K562 (cell line): ENCODE data around the gene LCP2. TPM values are rescaled to one million over a fixed set of nuclear protein-coding genes. Genes with fewer than 3 reads are reported as not detected.
A peak's percentile ranks its signal among the peaks of the same experiment; 100 is the strongest.

Experiments
- ATAC-seq: fragments of 200-7000 bp; cut with Tn5 transposase; 3 replicates; pipeline ENCODE4 v1.9.1; 2020; ENCODE audit warnings: moderate library complexity
- BruUV-seq: library from RNA; stranded (reverse); fragments of 400-500 nt; replicated peaks from 2 replicates; lab custom pipeline; 2021; lab: Mats Ljungman, UMichigan
- CTCF ChIA-PET: fragments of 300-600 bp; formaldehyde crosslinking; extraction: SDS; loops from one replicate; lab custom pipeline; 2021; ENCODE audit warnings: low intra/inter-chr PET ratio; lab: Yijun Ruan, JAX
- POLR2A ChIA-PET: fragments of 300-600, 350-650 bp; sonication (Branson Sonifier 250); formaldehyde crosslinking; extraction: SDS; loops from one replicate; lab custom pipeline; 2021; ENCODE audit warnings: antibody characterized with exemption, inconsistent platforms; lab: Yijun Ruan, JAX
- DNase-seq, 4 experiments: peaks; one replicate each; pipeline versions ENCODE4 v3.0.0 to v3.0.0-alpha.2; 2011 to 2018; ENCODE audit warnings: low spot score in 3 of 4, mixed read lengths in 3 of 4; ENCODE audit errors: extremely low read depth in 1 of 4
- FAIRE-seq: peaks from 2 replicates; lab custom pipeline; 2011; peaks lifted over from hg19 to GRCh38; lab: Jason Lieb, UNC
- H2AFZ ChIP-seq: 2 replicates; pipeline ENCODE4 v1.6.0; 2011; ENCODE audit warnings: low read depth, low read length, control low read depth, inconsistent platforms
- H3K27ac ChIP-seq: fragments of 200-600 bp; 3 replicates; pipeline ENCODE4 v1.8.0; 2011; ENCODE audit warnings: low read depth, mild to moderate bottlenecking, control low read depth, inconsistent platforms, low read length, moderate library complexity, mixed read lengths; ENCODE audit errors: extremely low read depth
- H3K27me3 ChIP-seq, 2 experiments: fragments of 300-600 bp in 1 of 2; 2 replicates in 1 of 2; 3 replicates in 1 of 2; pipeline versions ENCODE4 v1.6.0 to v1.8.0; 2011; ENCODE audit warnings: inconsistent platforms in 2 of 2, low read length in 2 of 2, mild to moderate bottlenecking in 1 of 2, mixed read lengths in 1 of 2, moderate library complexity in 1 of 2; ENCODE audit not compliant: control insufficient read depth in 2 of 2, insufficient read depth in 2 of 2
- H3K36me3 ChIP-seq: fragments of 300-600 bp; 3 replicates; pipeline ENCODE4 v1.8.0; 2011; ENCODE audit warnings: mild to moderate bottlenecking, low read length, inconsistent platforms; ENCODE audit not compliant: control insufficient read depth, insufficient read depth
- H3K4me1 ChIP-seq, 2 experiments: fragments of 200-600 bp in 1 of 2; replicated peaks in 1 of 2; 2 replicates in 1 of 2; 3 replicates in 1 of 2; pipeline versions ENCODE4 v1.5.1 to v1.8.0; 2011; ENCODE audit warnings: inconsistent platforms in 2 of 2, low read length in 2 of 2, mild to moderate bottlenecking in 1 of 2, mixed read lengths in 1 of 2, moderate library complexity in 1 of 2; ENCODE audit not compliant: control insufficient read depth in 2 of 2, insufficient read depth in 2 of 2
- H3K4me2 ChIP-seq: 2 replicates; pipeline ENCODE4 v1.6.1; 2011; ENCODE audit warnings: low read length, control low read depth, inconsistent platforms, mixed read lengths; ENCODE audit not compliant: insufficient read depth
- H3K4me3 ChIP-seq: fragments of 200-600 bp; sonication (generic), shearing (Covaris generic); 2 replicates; pipeline ENCODE4 v1.5.1; 2016; ENCODE audit warnings: control low read depth, inconsistent platforms
- H3K79me2 ChIP-seq: fragments of 200-600 bp; 3 replicates; pipeline ENCODE4 v1.8.0; 2011; ENCODE audit warnings: low read length, inconsistent platforms; ENCODE audit not compliant: control insufficient read depth, insufficient read depth
- H3K9ac ChIP-seq, 2 experiments: 2 replicates each; pipeline versions ENCODE4 v1.6.0 to v1.6.1; 2011; ENCODE audit warnings: low read depth in 2 of 2, low read length in 2 of 2, control low read depth in 1 of 2, inconsistent platforms in 1 of 2, mild to moderate bottlenecking in 1 of 2, mixed read lengths in 1 of 2; ENCODE audit not compliant: insufficient read depth in 1 of 2
- H3K9me1 ChIP-seq: one replicate; pipeline ENCODE4 v1.6.0; 2011; ENCODE audit warnings: inconsistent platforms, mild to moderate bottlenecking, low read length, moderate library complexity; ENCODE audit not compliant: control insufficient read depth, insufficient read depth
- H3K9me3 ChIP-seq: replicated peaks from 2 replicates; pipeline ENCODE4 v1.5.1; 2011; ENCODE audit warnings: low read depth, low read length, inconsistent platforms; ENCODE audit not compliant: control insufficient read depth, insufficient read depth
- H4K20me1 ChIP-seq: replicated peaks from 2 replicates; pipeline ENCODE4 v1.6.1; 2011; ENCODE audit warnings: low read length, inconsistent platforms, mixed read lengths; ENCODE audit not compliant: control insufficient read depth, insufficient read depth
- CHCHD3 ChIP-seq: fragments of 250-450 bp; sonication (Bioruptor Pico); IDR thresholded peaks from 2 replicates; pipeline ENCODE4 v2.1.2; 2022; ENCODE audit warnings: mild to moderate bottlenecking
- MAZ ChIP-seq, 2 experiments: fragments of 450-650 bp in 1 of 2; sonication (generic) in 1 of 2; formaldehyde crosslinking; IDR thresholded peaks in 1 of 2; conservative IDR thresholded peaks in 1 of 2; 2 replicates each; pipeline versions ENCODE4 v1.4.0 to v1.5.0; 2020; ENCODE audit warnings: mild to moderate bottlenecking in 1 of 2, missing genetic modification reagents in 1 of 2
- TOE1 ChIP-seq, 2 experiments: fragments of 450-650 bp in 1 of 2; sonication (generic) in 1 of 2; formaldehyde crosslinking in 1 of 2; IDR thresholded peaks; 2 replicates each; pipeline versions ENCODE4 v1.7.1 to v1.8.0; 2016 to 2022; ENCODE audit warnings: borderline replicate concordance in 2 of 2, mild to moderate bottlenecking in 2 of 2, antibody characterized with exemption in 1 of 2, inconsistent platforms in 1 of 2, low read depth in 1 of 2, missing genetic modification reagents in 1 of 2, moderate library complexity in 1 of 2
- ZKSCAN3 ChIP-seq: fragments of 250-450 bp; sonication (Bioruptor Pico); IDR thresholded peaks from 2 replicates; pipeline ENCODE4 v1.4.0; 2020
- ZNF436 ChIP-seq: fragments of 250-450, 450-650 bp; sonication (Bioruptor Pico); formaldehyde crosslinking; IDR thresholded peaks from 2 replicates; pipeline ENCODE4 v1.7.0; 2020; ENCODE audit warnings: mild to moderate bottlenecking
- ZNF778 ChIP-seq: fragments of 450-650 bp; formaldehyde crosslinking; IDR thresholded peaks from 2 replicates; pipeline ENCODE4 v1.4.0; 2020; ENCODE audit warnings: mild to moderate bottlenecking, moderate library complexity
- WGBS: fragments of 100-300 bp; shearing (Covaris generic); methylation state at CpG from one replicate; pipeline ENCODE4 v1.1.6; 2016; ENCODE audit warnings: low coverage, mixed read lengths; ENCODE audit not compliant: insufficient coverage; ENCODE audit errors: missing lambda C conversion rate; 5-methylcytosine and 5-hydroxymethylcytosine counted together
- in situ Hi-C: fragments of 300-500 bp; cut with MboI; formaldehyde crosslinking; loops from 4 replicates; pipeline ENCODE4 v1.15.0; 2018; ENCODE audit warnings: inconsistent platforms, mixed read lengths
- intact Hi-C: fragments of 100-400 bp; cut with micrococcal nuclease; formaldehyde crosslinking; loops from 2 replicates; pipeline ENCODE4 v1.14.2; 2022
- polyA plus RNA-seq, 8 experiments: library from polyadenylated mRNA; depleted of rRNA in 4 of 8; stranded (reverse) in 5 of 8; unstranded in 3 of 8; fragments of >200 nt; fragmentation: Nextera tagmentation in 2 of 8; fragmentation: Illumina TruSeq in 1 of 8; extraction: Ambion mirVana in 2 of 8; extraction: Trizol in 1 of 8; gene quantifications; 2 replicates each; pipeline versions ENCODE4 v1.2.1 to v1.2.3, GENCODE V29; 2011 to 2014; ENCODE audit warnings: inconsistent platforms in 1 of 8, missing spikeins in 1 of 8
- total RNA-seq, 7 experiments: library from RNA; depleted of rRNA in 6 of 7; stranded (reverse); fragments of >200 nt in 6 of 7; fragmentation: Illumina TruSeq in 2 of 7; extraction: Trizol in 2 of 7; gene quantifications; 2 replicates each; pipeline versions ENCODE4 v1.2.1 to v1.2.3, GENCODE V29; 2011 to 2021; ENCODE audit warnings: low replicate concordance in 1 of 7

LCP2 gene
- total and polyA plus RNA-seq, 9 of the 15 experiments (the other 6 are each of a cell fraction or from before 2014, with no cell fraction given) = 4.0 to 31.3 (median 14.6) TPM

DNA sequence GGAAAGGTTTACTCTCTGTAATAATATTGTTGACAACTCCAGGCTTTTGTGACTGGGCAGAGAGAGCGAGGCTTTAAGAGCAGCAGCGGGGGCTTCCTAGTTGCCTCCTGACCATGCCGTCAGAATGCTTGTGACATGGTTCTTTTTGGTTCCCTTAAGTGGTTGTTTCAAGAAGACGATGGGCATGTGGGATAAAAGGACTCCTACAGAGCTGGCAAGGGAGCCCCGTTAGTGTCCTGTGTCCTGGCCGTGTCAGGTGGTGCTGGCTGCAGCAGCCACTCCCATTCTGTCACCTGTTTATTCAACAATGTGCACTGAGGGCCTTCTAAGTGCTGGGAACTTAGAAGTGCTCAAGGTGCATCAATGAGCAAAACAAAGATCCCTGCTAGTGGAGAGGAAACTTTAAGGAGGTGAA, 19.7 kb downstream of the LCP2 start:
- Histone ChIP-seq H3K27me3 (no peaks in the 10 kb centered on the region), H3K79me2 (no peaks in the 10 kb centered on the region), H3K4me1 (peaks cover 8 to 38% of the 10 kb centered on the region in 2 experiments), H4K20me1 (no peaks in the 10 kb centered on the region; the same call in 1 of the 2 replicates), H3K9me1 (no peaks in the 10 kb centered on the region), H3K27ac (peak overlapping the region; percentile 52), H3K4me2 (no peak overlapping the region), H3K9ac (no peak overlapping the region; a peak in 1 of 4 replicates), H3K9me3 (no peaks in the 10 kb centered on the region), H3K36me3 (peaks cover 9% of the 10 kb centered on the region; the same call in 2 of the 3 replicates), H2AFZ (peak overlapping the region; percentile 26; the same call in 1 of the 2 replicates), H3K4me3 (no peak overlapping the region)
- intact Hi-C loops (loop anchor here (2.0 kb wide), 1 partner anchor 29 kb away; no protein-coding TSS in a partner anchor), in situ Hi-C loops (no loop called here)
- no TSS peak for BruUV-seq
- no peak for DNase-seq
- ChIA-PET POLR2A (interaction anchor here (0.8 to 1.1 kb wide), 2 partner anchors 19 to 32 kb away, joined by 3 read pairs; no protein-coding TSS in a partner anchor), CTCF (no interaction called here)
- TF ChIP-seq MAZ (CRISPR knock-in tag; conservative IDR thresholded peaks at IDR 0.05 in 1 of 2, IDR thresholded peaks at IDR 0.05 in 1 of 2) (no peak), TOE1 (IDR thresholded peaks at IDR 0.05; ENCODE audit: borderline replicate concordance) (no peak), TOE1 (CRISPR knock-in tag; IDR thresholded peaks at IDR 0.05; ENCODE audit: borderline replicate concordance, low read depth) (no peak), ZNF778 (CRISPR knock-in tag) (no peak), CHCHD3 (no peak), ZNF436 (CRISPR knock-in tag) (no peak), ZKSCAN3 (no peak)
- no peak for FAIRE-seq
- WGBS = 30% methylated on average over 6 of the region's 6 CpGs
- no peak for ATAC-seq
